ENCODE data around the gene NCOR2.

Gene NCOR2

DNA sequence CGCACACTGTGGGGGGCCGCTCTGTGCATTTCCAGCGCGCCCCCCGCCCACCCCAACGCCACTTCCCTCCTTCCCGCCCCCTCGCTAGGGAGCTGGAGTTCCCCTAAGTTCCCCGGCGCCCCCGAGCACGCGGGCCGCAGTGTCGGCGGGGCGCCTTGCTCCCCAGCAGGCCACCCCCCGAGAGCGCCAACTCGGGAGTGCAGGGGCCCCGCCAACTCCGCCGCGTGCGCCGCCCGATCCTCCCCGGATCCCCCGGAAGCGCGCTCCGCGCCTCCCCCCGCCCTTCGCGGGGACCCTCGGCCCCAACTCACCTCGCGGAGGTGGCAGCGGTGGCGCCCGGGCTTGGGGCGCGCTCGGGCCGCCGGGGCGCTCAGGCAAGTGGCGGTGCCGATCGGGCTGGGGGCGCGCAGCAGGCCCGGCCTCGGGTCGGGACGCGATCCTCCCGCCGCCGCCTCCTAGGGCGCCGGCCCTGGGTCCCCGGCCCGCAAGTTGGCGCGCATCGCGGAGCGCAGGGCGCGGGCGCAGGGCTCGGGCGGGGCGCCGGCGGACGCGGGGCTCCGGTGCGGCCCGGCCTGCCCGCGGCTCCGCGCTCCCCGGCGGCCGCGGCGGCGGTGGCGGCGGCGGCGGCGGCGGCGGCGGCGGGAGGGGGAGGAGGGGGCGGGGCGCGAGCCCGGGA is at the start of gene NCOR2:
TSS of gene NCOR2 (minus strand) at position 616 of the 676 bp plus-strand sequence. CDS start 72,361 bp downstream, outside the sequence.
- DNase-seq, result peak; percentile 49

DNA sequence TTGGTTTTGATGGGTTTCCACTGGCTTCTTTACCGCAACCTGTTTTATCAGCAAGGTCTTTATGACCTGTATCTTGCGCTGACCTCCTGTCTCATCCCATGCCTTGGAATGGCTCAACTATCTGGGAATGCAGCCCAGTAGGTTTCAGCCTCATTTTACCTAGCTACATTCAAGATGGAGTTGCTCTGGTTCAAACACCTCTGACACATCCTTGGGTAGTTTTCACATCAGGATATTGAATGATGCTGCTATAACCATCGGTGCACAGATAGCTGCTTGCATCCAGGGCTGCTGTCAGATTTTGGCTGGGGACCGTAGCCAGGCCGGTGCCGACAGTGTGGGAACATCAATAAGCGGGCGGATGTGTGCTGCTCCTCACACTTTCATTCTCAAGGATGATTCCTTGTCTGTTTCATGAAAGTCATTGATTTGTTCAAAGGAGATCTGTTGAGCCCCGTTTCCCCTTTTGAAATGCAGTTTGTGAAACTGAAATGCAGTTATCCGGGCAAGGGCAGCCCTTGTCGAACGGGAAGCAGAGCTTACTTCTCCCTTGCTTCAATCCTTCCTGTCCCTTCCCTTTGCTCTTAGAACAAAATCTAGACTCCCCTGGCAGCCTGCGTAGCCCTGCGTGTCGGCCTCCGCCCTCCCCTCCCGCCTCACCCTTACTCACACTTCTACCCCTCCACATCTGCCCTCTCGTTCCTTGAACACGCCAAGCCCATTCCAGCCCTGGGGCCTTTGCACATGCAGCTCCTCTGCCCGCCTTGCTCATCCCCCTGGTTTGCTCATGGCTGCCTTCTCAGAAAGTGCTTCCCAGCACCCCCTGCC is 49.2 kb upstream of the NCOR2 start:
- no peak for DNase-seq

GRCh38 chr12:124614512-124615292 is 47.3 kb upstream of the NCOR2 start:
- DNase-seq, result no peak

DNA sequence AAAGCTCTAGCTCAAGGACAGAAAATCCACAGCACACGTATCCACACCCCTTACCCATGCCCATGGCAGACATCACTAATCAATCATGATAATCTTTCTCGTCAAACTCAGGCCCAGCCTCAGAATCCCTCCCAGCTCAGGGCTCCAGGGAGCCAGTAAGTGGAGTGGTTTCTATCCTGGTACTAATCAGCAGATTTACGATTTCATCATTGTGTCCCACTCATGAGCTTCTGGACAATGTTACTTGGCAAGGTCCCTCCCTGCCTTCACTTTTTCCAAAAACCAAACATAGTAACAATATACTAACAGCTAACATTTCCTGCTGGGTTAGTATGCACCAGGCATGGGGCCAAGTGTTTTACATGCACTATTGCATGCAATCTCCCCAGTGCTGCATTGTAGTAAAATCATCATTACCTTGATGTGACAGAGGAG is 45.8 kb upstream of the NCOR2 start:
- no peak for DNase-seq

DNA sequence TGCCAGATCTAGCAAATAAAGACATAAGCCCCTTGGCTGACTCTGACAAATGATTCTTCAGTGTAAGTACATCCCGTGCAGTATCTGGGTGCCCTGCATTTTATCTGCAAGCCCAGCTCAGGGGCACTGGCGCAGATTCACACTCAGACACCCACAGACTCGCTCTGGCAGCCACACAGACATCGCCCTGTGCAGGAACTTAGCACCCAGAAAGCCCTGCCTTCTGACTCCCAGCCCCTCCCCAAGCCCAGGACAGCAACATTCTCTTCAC is 44.9 kb upstream of the NCOR2 start:
- no peak for DNase-seq

DNA sequence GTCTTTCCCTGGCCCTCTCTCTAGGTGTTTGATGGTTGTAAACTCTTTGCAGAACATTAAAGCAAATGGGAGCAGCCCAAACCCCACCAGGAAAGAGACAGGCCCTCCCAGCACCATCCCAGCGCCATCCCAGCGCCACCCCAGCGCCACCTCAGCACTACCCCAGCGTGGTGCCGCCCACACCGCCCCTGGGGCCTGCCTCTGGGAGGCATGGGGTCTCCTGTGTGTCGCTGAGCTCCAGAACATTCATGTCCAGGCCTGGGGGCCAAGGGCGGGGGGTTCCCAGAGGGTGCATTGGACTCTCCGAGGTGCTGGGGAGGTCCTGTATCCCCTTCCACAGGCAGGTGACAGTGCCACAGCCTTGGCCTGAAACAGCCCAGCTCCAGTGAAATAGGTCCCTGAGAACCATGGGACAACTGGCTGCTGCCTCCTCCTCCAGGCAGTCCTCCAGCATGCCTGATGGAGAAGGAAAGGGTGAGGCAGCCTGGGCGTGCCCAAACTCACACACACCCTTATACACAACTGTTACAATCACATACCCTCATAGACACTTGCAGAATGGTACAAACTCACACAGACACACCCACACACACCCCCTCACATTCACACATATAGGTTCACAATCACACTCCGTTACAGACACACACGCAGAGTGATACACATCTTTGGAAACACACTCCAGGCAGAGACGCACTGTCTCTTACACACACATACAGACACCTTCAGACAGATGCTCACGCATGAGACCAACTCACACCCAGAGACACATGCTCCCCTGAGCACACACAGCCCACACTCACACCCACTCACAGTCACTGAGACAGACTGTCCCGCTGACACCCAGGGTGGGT is 44.4 kb upstream of the NCOR2 start:
- DNase-seq, result no peak

DNA sequence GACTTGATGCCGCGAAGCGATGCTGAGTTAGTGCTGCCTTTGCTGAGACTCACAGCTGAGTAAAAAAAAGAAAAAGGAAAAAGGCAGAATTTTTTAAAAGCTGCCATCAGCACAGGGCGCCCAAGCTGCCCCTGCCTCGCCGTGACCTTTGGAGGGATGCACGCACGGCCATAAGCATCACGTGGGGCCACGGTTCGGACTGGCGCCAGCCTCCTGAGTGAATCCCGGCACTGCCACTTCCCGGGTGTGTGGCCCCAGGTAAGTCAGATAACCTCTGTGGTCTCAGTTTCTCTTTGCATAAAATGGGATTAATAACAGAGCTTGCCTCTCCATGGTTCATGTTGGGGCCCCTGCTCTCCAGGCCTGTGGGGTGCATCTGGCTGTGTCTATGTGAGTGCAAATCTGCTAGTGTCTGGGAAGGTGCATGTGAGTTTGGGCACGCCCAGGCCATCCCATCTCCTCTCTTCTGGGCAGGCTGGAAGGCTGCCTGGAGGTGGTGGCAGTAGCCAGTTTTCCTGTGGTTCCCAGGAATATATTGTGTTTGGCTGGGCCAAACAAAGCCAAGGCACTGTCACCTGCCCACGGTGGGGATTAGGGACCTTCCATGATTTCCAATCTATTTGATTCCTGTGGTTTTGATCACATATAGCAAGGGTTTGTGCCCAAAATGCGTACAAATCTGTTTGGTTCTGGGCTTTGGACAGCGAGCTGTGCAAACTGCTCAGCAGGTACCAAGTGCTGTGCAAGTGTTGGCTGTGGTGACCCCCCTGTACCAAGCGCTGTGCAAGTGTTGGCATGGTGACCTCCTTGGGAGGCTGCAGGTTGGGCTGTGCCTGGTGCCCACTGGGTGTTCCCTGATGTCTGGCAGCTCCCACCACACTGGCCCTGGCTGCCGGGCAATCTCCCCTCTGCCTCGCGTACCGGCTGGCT is 43.5 kb upstream of the NCOR2 start:
- DNase-seq, result no peak

- no peak for DNase-seq
Observed at GRCh38 chr12:124610021-124610612, 42.7 kb upstream of the NCOR2 start.

GRCh38 chr12:124609041-124609989 is 41.9 kb upstream of the NCOR2 start:
- DNase-seq, result peak; percentile 94

DNA sequence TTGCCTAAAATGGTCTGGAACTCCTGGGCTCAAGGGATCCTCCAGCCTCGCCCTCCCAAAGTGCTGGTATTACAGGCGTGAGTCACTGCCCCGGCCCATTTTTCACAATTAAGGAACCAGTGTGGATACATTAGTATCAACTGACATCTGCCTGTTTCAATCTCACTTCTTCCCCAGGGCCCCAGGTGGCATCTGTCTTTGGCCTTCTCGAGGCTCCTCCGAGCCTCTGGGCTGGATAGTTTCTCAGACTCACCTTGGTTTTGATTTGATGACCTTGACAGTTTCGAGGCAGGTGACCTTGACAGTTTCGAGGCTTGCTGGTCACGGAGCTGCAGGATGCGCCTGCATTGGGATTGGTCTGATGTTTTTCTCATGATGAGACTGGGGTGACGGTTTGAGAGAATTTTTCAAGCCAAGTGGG is 41.0 kb upstream of the NCOR2 start:
- no peak for DNase-seq

GRCh38 chr12:124607681-124608425 is 40.4 kb upstream of the NCOR2 start:
- no peak for DNase-seq

DNA sequence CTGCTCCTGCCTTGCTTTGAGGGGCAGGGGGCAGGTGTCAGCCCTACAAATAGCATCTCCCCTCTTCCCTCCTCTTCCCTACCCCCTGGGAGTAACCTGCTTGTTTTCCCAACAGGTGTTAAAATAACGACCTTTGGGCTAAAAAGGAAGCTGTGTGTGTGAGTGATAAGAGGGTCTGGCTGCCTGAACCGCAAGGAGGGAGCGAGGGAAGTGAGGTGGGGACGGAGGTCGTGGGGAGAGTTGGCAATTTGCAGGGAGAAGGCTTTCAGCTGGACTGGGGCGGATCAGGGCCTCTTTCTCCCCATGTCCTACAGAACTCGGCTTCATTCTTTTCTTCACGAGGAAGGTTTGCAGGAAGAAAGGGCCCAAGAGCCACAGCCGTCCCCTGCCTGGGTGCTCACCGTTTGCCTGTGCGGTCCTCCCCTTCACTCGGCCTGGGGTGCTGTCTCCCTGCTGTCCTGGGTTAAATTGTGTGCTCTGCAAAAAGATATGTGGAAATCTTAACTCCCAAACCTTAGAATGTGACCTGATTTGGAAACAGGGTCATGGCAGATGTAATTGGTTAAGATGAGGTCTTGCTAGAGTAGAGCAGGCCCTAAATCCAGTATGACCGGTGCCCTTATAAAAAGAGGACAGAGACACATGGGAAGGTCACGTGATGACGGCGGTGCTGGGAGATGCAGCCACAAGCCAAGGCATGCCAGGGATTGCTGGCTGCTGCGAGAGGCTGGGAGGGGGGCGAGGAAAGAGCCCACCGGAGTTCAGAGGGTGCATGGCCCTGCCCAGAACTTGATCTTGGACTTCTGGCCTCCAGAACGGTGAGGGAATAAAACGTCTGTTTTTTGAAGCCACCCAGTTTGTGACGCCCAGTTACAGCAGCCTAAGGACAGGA is 38.7 kb upstream of the NCOR2 start:
- peak; percentile 43 for DNase-seq

GRCh38 chr12:124605150-124605882 is 37.9 kb upstream of the NCOR2 start:
- no peak for DNase-seq

GRCh38 chr12:124604264-124604680 is 36.9 kb upstream of the NCOR2 start:
- DNase-seq, result no peak

- no peak for DNase-seq
Observed at GRCh38 chr12:124603831-124604251, 36.4 kb upstream of the NCOR2 start.

- DNase-seq, result no peak
Observed at GRCh38 chr12:124603100-124603541, 35.7 kb upstream of the NCOR2 start.

- DNase-seq, result no peak
Observed at GRCh38 chr12:124601706-124602105, 34.3 kb upstream of the NCOR2 start.

Measured in NCI-H146 (cell line).